Cardiac fibroblast (primary cell): ENCODE results near the gene ANKRD28.
A peak's percentile ranks its signal among the peaks of the same experiment; 100 is the strongest.
"Not testable (repeated sequence)": the region's sequence is repeated elsewhere in the genome, so short reads cannot be mapped to it uniquely, and the experiment has no call there.

ENCODE experiments used
- DNase-seq, 2 donors: peaks; one replicate each; pipeline versions ENCODE4 v3.0.0 to v3.0.0-alpha.2; 2010; ENCODE audit warnings: low read depth in 2 of 2
- H3K4me3 ChIP-seq, 2 donors: replicated peaks in 1 of 2; 1 replicate in 1 of 2; 2 replicates in 1 of 2; pipeline ENCODE4 v1.5.1; 2011; ENCODE audit warnings: low read depth in 2 of 2, low read length in 2 of 2, mild to moderate bottlenecking in 2 of 2, moderate library complexity in 1 of 2
- TF ChIP-seq, protein P1 (sequence below): IDR thresholded peaks from one replicate; pipeline ENCODE4 v1.5.1; 2011; ENCODE audit warnings: low read depth, mild to moderate bottlenecking, low read length, inconsistent platforms

ANKRD28 gene

DNA sequence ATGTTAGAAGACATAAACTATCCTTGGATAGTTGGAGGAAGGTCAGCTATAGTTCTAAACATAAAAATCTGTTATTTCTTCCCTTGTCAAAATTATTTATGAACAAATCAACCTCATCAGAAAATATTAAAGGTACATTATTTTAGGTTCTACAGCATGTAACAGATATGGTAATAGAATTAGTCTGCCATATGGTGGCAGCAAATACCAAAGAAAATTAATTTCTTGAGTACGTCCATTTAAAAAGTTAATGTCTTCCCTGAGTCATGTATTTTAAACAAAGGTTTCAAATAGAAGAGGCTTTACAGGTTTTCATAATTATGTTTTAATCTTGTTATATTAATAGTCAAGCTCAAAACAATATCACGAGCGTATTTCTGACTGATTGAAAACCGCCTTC is 17.9 kb upstream of the ANKRD28 start:
- H3K4me3 ChIP-seq = no peak overlapping the region
- TF ChIP-seq, protein P1, sequence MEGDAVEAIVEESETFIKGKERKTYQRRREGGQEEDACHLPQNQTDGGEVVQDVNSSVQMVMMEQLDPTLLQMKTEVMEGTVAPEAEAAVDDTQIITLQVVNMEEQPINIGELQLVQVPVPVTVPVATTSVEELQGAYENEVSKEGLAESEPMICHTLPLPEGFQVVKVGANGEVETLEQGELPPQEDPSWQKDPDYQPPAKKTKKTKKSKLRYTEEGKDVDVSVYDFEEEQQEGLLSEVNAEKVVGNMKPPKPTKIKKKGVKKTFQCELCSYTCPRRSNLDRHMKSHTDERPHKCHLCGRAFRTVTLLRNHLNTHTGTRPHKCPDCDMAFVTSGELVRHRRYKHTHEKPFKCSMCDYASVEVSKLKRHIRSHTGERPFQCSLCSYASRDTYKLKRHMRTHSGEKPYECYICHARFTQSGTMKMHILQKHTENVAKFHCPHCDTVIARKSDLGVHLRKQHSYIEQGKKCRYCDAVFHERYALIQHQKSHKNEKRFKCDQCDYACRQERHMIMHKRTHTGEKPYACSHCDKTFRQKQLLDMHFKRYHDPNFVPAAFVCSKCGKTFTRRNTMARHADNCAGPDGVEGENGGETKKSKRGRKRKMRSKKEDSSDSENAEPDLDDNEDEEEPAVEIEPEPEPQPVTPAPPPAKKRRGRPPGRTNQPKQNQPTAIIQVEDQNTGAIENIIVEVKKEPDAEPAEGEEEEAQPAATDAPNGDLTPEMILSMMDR = peak; percentile 24
- DNase-seq = peak; percentile 86 to 90

DNA sequence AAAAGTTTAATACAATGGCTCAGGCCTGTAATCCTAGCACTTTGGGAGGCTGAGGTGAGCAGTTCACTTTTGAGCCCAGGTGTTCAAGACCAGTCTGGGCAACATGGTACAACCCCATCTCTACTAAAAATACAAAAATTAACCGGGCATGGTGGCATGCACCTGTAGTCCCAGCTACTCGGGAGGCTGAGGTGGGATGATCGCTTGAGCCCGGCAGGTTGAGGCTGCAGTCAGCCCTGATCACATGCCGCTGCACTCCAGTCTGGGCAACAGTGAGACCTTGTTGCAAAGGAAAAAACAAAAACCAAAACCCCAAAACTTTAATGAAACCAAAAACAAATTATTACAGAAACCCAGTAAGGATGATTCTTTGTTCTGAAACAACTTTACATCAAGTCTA is 15.3 kb upstream of the ANKRD28 start:
- not testable (repeated sequence) for DNase-seq, H3K4me3 ChIP-seq

DNA sequence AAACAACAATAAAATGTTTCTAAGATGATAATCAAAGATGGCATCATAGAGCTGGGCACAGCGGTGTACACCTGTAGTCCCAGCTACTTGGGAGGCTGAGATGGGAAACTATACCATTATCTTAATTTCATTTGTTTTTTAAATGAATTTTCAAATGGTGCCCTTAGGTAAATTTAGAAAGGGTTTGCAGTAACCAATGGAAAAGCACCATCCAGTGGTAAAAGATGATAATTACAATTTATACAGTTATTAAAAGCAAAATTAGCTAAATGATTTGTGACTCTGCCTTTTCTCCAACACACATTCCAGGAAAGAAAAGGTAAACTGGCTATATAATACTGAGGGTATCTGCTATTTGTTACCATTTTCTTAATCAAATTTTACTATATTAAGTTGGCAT is 14.4 kb upstream of the ANKRD28 start:
- no peak overlapping the region for H3K4me3 ChIP-seq
- TF ChIP-seq, protein P1 = peak; percentile 8
- DNase-seq = peak; percentile 64 to 66

DNA sequence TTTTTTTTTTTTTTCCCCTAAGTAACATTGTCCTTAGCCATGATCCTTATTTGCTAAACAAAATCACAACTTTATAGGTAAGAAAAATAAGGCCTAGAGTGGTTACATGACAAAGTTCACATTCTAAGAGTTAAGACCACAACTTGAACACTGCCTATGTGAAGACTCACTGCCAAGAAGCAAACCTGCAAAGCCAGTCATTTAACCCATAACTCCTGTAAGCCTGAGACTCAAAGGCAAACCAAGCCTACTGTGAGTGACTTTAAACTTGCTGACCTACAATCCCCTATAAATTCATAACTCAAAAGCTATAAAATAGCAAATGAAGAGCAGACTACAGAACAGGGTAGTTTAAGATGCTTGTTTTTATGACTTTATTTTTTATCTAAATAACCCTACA is 12.9 kb upstream of the ANKRD28 start:
- TF ChIP-seq, protein P1 = no peak
- H3K4me3 ChIP-seq = no peak overlapping the region
- DNase-seq = peak in 1 of 2 donors; percentile 17

DNA sequence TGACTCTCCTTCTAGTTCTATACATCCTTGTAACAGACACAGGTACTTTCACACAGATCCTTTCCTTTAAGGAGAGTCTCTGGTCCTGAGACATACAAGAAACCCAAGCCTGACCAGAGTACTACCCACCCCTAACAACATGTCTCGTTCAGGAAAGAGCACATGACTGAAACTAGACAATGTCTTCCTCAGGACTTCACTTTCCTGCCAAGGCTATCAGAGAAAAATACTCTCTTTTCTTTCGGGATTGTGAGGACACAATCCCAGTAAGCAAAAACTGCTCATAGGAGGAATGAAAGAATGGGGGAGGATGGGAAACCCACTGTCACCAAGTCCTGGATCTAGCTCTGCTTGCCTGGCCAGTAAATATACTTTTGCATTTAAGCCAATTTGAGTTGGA is 11.5 kb upstream of the ANKRD28 start:
- DNase-seq = no peak
- no peak overlapping the region for H3K4me3 ChIP-seq
- TF ChIP-seq, protein P1 = no peak

DNA sequence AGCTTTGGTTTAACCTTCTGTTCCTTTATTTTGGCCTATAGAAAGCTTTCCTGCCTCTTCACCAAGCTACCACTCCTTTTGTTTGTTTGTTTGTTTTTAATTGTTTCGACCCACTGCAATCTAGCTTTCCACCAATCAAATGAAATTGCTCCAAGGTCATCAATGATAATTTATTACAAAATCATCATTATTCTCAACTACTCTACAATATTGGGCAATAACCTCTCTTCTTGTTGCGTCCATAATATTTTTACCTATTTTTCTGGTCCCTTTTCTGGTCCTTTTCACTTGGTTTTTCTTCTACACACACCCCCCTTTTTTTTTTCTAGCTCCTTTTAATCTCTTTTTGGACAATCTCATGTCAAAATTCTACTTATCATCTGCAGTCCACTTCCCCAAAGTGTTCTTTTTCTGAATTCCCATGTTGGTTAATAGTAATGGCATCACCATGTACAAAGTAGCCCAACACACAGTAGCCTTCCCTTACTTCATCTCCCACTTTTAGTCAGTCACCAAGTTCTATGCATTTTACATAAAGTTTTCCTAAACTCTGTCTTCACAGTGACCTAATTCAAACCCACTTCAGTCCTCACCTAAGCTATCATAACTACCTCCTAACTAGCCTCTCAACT is 11.0 kb upstream of the ANKRD28 start:
- DNase-seq = no peak
- no peak overlapping the region for H3K4me3 ChIP-seq
- TF ChIP-seq, protein P1 = no peak

DNA sequence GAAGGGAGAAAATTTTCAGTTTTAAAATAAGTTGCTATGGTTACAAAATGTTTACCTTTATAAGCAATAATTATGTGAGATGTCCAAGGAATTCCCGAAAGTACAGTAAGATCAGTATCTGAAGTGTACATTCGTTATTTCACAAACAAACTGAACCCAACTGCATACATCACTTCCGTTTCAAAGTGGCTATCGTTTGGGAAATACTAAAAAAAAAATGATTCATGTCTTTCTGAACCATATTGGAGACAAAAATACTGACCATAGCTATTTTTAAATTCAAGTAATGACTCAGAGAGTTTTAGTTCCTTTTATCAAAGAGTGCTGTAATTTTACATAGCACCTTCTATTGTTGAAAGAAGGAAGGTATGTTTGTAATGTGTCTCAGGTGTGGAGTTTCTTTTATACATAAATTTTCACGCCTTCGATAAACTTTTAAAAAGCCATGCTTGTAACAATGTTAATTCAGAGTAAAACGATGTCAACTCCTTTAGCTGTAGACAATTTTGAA is 8.0 kb upstream of the ANKRD28 start:
- peak; percentile 86 to 93 for DNase-seq
- TF ChIP-seq, protein P1 = no peak
- H3K4me3 ChIP-seq = no peak overlapping the region
